ENCODE data around the gene SAXO1. TPM values are rescaled to one million over a fixed set of nuclear protein-coding genes. Genes with fewer than 3 reads are reported as not detected.

Gene SAXO1
- total RNA-seq, 1 experiment from 2014 or later = not detected

DNA sequence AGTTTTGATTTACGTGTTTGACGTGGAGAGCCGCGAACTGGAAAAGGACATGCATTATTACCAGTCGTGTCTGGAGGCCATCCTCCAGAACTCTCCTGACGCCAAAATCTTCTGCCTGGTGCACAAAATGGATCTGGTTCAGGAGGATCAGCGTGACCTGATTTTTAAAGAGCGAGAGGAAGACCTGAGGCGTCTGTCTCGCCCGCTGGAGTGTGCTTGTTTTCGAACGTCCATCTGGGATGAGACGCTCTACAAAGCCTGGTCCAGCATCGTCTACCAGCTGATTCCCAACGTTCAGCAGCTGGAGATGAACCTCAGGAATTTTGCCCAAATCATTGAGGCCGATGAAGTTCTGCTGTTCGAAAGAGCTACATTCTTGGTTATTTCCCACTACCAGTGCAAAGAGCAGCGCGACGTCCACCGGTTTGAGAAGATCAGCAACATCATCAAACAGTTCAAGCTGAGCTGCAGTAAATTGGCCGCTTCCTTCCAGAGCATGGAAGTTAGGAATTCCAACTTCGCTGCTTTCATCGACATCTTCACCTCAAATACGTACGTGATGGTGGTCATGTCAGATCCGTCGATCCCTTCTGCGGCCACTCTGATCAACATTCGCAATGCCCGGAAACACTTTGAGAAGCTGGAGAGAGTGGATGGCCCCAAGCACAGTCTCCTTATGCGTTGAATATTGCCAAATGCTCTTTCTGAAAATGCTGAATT, 17.1 kb upstream of the SAXO1 start:
- CTCF ChIA-PET = interaction anchor here (0.8 to 1.5 kb wide), 2 partner anchors 124 to 407 kb away, joined by 3 to 4 read pairs; no protein-coding TSS in a partner anchor

DNA sequence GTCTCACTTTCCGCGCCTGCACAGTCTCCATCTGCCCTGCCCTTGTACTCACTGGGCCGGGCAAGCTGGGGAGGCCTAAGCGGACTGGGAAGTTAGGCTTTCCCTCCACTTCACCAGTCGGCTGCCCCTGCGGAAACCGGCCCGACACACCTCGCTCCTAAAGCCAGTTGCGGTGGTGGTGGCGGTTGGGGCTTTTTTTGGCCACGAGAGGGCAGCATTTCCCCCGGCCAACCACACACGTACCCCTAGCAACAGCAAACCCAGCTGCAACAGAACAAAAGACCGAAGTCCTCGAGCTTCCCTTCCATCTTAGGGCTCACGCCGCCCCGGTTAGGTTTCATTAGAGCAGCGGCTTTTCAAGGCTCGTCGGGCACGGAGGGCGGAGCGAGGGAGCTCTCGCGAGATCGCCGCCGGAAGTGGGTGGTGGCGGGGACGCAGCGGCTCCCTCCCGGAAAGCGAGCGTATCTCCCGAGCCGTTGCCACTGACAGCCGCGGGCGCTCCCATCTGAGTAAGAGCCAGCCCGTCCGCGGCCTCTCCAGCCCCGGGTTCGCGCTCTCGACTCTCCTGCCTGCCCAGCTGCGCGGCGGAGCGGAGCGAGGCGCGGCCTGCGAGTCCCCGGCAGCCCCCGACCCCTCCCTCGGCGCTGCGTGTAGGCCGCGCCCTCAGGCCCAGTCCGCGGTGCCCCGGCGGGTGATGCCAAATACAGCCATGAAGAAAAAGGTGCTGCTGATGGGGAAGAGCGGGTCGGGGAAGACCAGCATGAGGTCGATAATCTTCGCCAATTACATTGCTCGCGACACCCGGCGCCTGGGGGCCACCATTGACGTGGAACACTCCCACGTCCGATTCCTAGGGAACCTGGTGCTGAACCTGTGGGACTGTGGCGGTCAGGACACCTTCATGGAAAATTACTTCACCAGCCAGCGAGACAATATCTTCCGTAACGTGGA, 16.2 kb upstream of the SAXO1 start, which contains the start of gene RRAGA:
Gene RRAGA (plus strand): TSS at position 462 of the 951 bp plus-strand sequence. CDS start 233 bp downstream, at position 695.
- H3K27me3 ChIP-seq (ENCODE audit: low read length) = no peaks in the 10 kb centered on the region
- DNase-seq = peak; percentile 92
- peak within 1 kb of the TSS; percentile 89 for H2AFZ ChIP-seq (ENCODE audit: low read length)
- intact Hi-C loops (cut with micrococcal nuclease) = loop anchor here (1.0 to 2.0 kb wide), 3 partner anchors 125 to 408 kb away; partner anchors contain the start of gene DENND4C
- BruUV-seq (replicated peaks) = TSS peak; percentile 81
- H3K4me1 ChIP-seq (ENCODE audit: insufficient read depth, low read length) = peaks cover 15% of the 10 kb centered on the region; the same call in 1 of the 2 replicates
- peak within 1 kb of the TSS; percentile 89 for H3K9ac ChIP-seq (ENCODE audit: low read length)
- H3K4me3 ChIP-seq (ENCODE audit: low read length) = peak within 1 kb of the TSS; percentile 89
- peak within 1 kb of the TSS; percentile 68 for H3K27ac ChIP-seq (ENCODE audit: low read length)
- H3K79me2 ChIP-seq (ENCODE audit: low read length) = peaks cover 32% of the 10 kb centered on the region
- peak within 1 kb of the TSS; percentile 96 for H3K4me2 ChIP-seq (ENCODE audit: low read length)
- POLR2A ChIA-PET (ENCODE audit: unreplicated experiment) = interaction anchor here (0.6 kb wide), 1 partner anchor 122 kb away, joined by 3 read pairs; no protein-coding TSS in a partner anchor
- H3K9me2 ChIP-seq (replicated peaks; ENCODE audit: low read length) = no peaks in the 10 kb centered on the region
- peak; percentile 83 for ATAC-seq
- no peaks in the 10 kb centered on the region for H3K36me3 ChIP-seq (ENCODE audit: low read depth, low read length)
- H3F3A ChIP-seq (ENCODE audit: low read length, unreplicated experiment) = no peaks in the 10 kb centered on the region
- CTCF ChIA-PET = interaction anchor here (0.5 to 1.5 kb wide), 5 partner anchors 125 to 1775 kb away, joined by 3 to 6 read pairs (median 4); no protein-coding TSS in a partner anchor
- TF ChIP-seq EZH2 (IDR thresholded peaks at IDR 0.05; ENCODE audit: low read length, unreplicated experiment) = no peak
- TF ChIP-seq, protein P1, sequence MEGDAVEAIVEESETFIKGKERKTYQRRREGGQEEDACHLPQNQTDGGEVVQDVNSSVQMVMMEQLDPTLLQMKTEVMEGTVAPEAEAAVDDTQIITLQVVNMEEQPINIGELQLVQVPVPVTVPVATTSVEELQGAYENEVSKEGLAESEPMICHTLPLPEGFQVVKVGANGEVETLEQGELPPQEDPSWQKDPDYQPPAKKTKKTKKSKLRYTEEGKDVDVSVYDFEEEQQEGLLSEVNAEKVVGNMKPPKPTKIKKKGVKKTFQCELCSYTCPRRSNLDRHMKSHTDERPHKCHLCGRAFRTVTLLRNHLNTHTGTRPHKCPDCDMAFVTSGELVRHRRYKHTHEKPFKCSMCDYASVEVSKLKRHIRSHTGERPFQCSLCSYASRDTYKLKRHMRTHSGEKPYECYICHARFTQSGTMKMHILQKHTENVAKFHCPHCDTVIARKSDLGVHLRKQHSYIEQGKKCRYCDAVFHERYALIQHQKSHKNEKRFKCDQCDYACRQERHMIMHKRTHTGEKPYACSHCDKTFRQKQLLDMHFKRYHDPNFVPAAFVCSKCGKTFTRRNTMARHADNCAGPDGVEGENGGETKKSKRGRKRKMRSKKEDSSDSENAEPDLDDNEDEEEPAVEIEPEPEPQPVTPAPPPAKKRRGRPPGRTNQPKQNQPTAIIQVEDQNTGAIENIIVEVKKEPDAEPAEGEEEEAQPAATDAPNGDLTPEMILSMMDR (conservative IDR thresholded peaks at IDR 0.05; ENCODE audit: low read depth, low read length) = peak; percentile 76
- H3K9me3 ChIP-seq (ENCODE audit: low read length) = no peaks in the 10 kb centered on the region
- peaks cover 10% of the 10 kb centered on the region; the same call in 1 of the 2 replicates for H4K20me1 ChIP-seq (ENCODE audit: low read length)

More for the DNA sequence above, 17.1 kb upstream of the SAXO1 start:
- Histone ChIP-seq H3K9me3 (ENCODE audit: low read length) (no peaks in the 10 kb centered on the region), H3K4me3 (ENCODE audit: low read length) (peak overlapping the region; percentile 89), H3K79me2 (ENCODE audit: low read length) (peaks cover 32% of the 10 kb centered on the region), H2AFZ (ENCODE audit: low read length) (peak overlapping the region; percentile 89), H3K4me1 (ENCODE audit: insufficient read depth, low read length) (peaks cover 15% of the 10 kb centered on the region; the same call in 1 of the 2 replicates), H3F3A (ENCODE audit: low read length, unreplicated experiment) (no peaks in the 10 kb centered on the region), H3K27me3 (ENCODE audit: low read length) (no peaks in the 10 kb centered on the region), H3K36me3 (ENCODE audit: low read depth, low read length) (no peaks in the 10 kb centered on the region), H3K4me2 (ENCODE audit: low read length) (peak overlapping the region; percentile 96), H3K9me2 (replicated peaks; ENCODE audit: low read length) (no peaks in the 10 kb centered on the region), H3K27ac (ENCODE audit: low read length) (peak overlapping the region; percentile 68; the same call in 1 of the 2 replicates), H4K20me1 (ENCODE audit: low read length) (peaks cover 10% of the 10 kb centered on the region; the same call in 1 of the 2 replicates), H3K9ac (ENCODE audit: low read length) (peak overlapping the region; percentile 89)
- POLR2A ChIA-PET (ENCODE audit: unreplicated experiment) = no interaction called here
- DNase-seq (peak; percentile 26), ATAC-seq (peak; percentile 11; the same call in 1 of the 2 replicates)
- BruUV-seq (replicated peaks) = TSS peak; percentile 60
- intact Hi-C loops (cut with micrococcal nuclease) = loop anchor here (1.0 to 2.0 kb wide), 3 partner anchors 124 to 407 kb away; partner anchors contain the start of gene DENND4C
- TF ChIP-seq EZH2phosphoT487 (IDR thresholded peaks at IDR 0.05; ENCODE audit: borderline replicate concordance, low read length) = no peak
- TF ChIP-seq EZH2 (IDR thresholded peaks at IDR 0.05; ENCODE audit: low read length, unreplicated experiment) = no peak
- TF ChIP-seq, protein P1 (conservative IDR thresholded peaks at IDR 0.05; ENCODE audit: low read depth, low read length) = no peak
